Motor neuron (in vitro differentiated cells): Measurements from ENCODE around the gene SIN3B. TPM values are rescaled to one million over a fixed set of nuclear protein-coding genes. Genes with fewer than 3 reads are reported as not detected.
"Not testable (repeated sequence)": the region's sequence is repeated elsewhere in the genome, so short reads cannot be mapped to it uniquely, and the experiment has no call there.

Experiments
- ATAC-seq, 8 experiments: fragments of 200-7000 bp; cut with Tn5 transposase; replicated peaks in 6 of 8; 2 replicates each; pipeline ENCODE4 v1.8.0; 2021; ENCODE audit warnings: mild to moderate bottlenecking in 8 of 8, moderate library complexity in 8 of 8
- H3K27ac ChIP-seq, 2 donors: fragments of 250-450 bp; sonication (Bioruptor Pico); 2 replicates each; pipeline ENCODE4 v1.9.0; 2021; ENCODE audit warnings: antibody characterized with exemption in 2 of 2, mild to moderate bottlenecking in 2 of 2, moderate library complexity in 1 of 2
- H3K4me1 ChIP-seq, 2 donors: fragments of 250-450 bp; sonication (Bioruptor Pico); replicated peaks in 1 of 2; 2 replicates each; pipeline ENCODE4 v1.6.1; 2021; ENCODE audit warnings: antibody characterized with exemption in 2 of 2, mild to moderate bottlenecking in 2 of 2, moderate library complexity in 1 of 2
- H3K4me3 ChIP-seq, 5 donors: fragments of 250-450 bp; sonication (Bioruptor Pico); 2 replicates each; pipeline ENCODE4 v1.9.0; 2021; ENCODE audit warnings: antibody characterized with exemption in 5 of 5, mild to moderate bottlenecking in 5 of 5, moderate library complexity in 4 of 5
- WGBS, 10 experiments: fragments of 450-650 bp; shearing (Covaris generic); methylation state at CpG; one replicate each; pipeline ENCODE4 v1.0.0; 2022; 5-methylcytosine and 5-hydroxymethylcytosine counted together
- in situ Hi-C, 9 experiments: fragments of 400-800 bp; cut with MboI; loops; one replicate each; pipeline ENCODE4 v1.15.0; 2021; ENCODE audit warnings: low sequenced_read_pairs in 9 of 9, low pct_unique_long_range_greater_than_20kb in 2 of 9; ENCODE audit not compliant: unreplicated experiment in 9 of 9
- total RNA-seq, 8 experiments: library from RNA; unstranded; fragments of 300-600 nt; gene quantifications; 2 replicates each; pipeline versions ENCODE4 v1.2.3 to v1.2.4, GENCODE V29; 2022

The SIN3B gene
- total RNA-seq, 8 experiments from 2014 or later = 23.3 to 59.3 (median 30.5) TPM

GRCh38 chr19:16860118-16860517 lies 30.9 kb downstream of the SIN3B start:
- in situ Hi-C loops = no loop called here
- no peak overlapping the region for H3K4me3 ChIP-seq
- H3K27ac ChIP-seq = no peak overlapping the region
- ATAC-seq = peak in 2 of 8 experiments; percentile 53 to 80
- WGBS, 10 experiments = 70 to 100% (median 98%) methylated on average over 1 to 7 of the region's 20 CpGs; no CpG with 5 or more reads in 2 of the 10 experiments
- H3K4me1 ChIP-seq = no peaks in the 10 kb centered on the region

- no peak for ATAC-seq
- H3K4me3 ChIP-seq = no peak overlapping the region
- WGBS, 10 experiments = 67 to 100% (median 100%) methylated on average over 1 to 2 of the region's 3 CpGs; no CpG with 5 or more reads in 4 of the 10 experiments
- in situ Hi-C loops = no loop called here
- H3K4me1 ChIP-seq = no peaks in the 10 kb centered on the region
- H3K27ac ChIP-seq = no peak overlapping the region
Observed at GRCh38 chr19:16861011-16861410, 31.8 kb downstream of the SIN3B start.

GRCh38 chr19:16861834-16862233 lies 32.6 kb downstream of the SIN3B start:
- ATAC-seq = peak in 2 of 8 experiments; percentile 51 to 82
- Histone ChIP-seq H3K27ac (no peak overlapping the region), H3K4me3 (no peak overlapping the region), H3K4me1 (no peaks in the 10 kb centered on the region)
- 60 to 100% (median 100%) methylated on average over 1 to 4 of the region's 5 CpGs; no CpG with 5 or more reads in 3 of the 10 experiments for WGBS, 10 experiments
- in situ Hi-C loops = no loop called here

- Histone ChIP-seq H3K4me1 (no peaks in the 10 kb centered on the region), H3K27ac (no peak overlapping the region), H3K4me3 (no peak overlapping the region)
- no peak for ATAC-seq
- in situ Hi-C loops = no loop called here
- 73 to 100% (median 96%) methylated on average over 1 to 9 of the region's 10 CpGs for WGBS, 10 experiments
Observed at GRCh38 chr19:16862826-16863415, 33.7 kb downstream of the SIN3B start.

- Histone ChIP-seq H3K4me1 (no peaks in the 10 kb centered on the region), H3K27ac (no peak overlapping the region), H3K4me3 (no peak overlapping the region)
- in situ Hi-C loops = no loop called here
- WGBS, 10 experiments = 85 to 92% methylated on average over 2 to 8 of the region's 10 CpGs; no CpG with 5 or more reads in 8 of the 10 experiments
- peak in 1 of 8 experiments; percentile 42 for ATAC-seq
Observed at GRCh38 chr19:16867211-16867610, 38.0 kb downstream of the SIN3B start.

GRCh38 chr19:16868423-16869130 lies 39.4 kb downstream of the SIN3B start:
- in situ Hi-C loops = no loop called here
- Histone ChIP-seq H3K27ac (no peak overlapping the region), H3K4me1 (no peaks in the 10 kb centered on the region), H3K4me3 (no peak overlapping the region)
- ATAC-seq = peak in 2 of 8 experiments; percentile 5 to 20
- WGBS, 10 experiments = 80 to 100% (median 98%) methylated on average over 1 to 5 of the region's 20 CpGs; no CpG with 5 or more reads in 4 of the 10 experiments

- 70 to 100% (median 94%) methylated on average over 2 to 15 of the region's 30 CpGs; no CpG with 5 or more reads in 5 of the 10 experiments for WGBS, 10 experiments
- in situ Hi-C loops = no loop called here
- Histone ChIP-seq H3K27ac (no peak overlapping the region), H3K4me1 (no peaks in the 10 kb centered on the region), H3K4me3 (no peak overlapping the region)
- peak in 3 of 8 experiments; percentile 3 to 26 (median 4) for ATAC-seq
Observed at GRCh38 chr19:16869331-16869972, 40.3 kb downstream of the SIN3B start.

- Histone ChIP-seq H3K4me3 (no peak overlapping the region), H3K27ac (no peak overlapping the region), H3K4me1 (no peaks in the 10 kb centered on the region)
- in situ Hi-C loops = no loop called here
- no peak for ATAC-seq
- 40 to 100% (median 83%) methylated on average over 1 to 7 of the region's 7 CpGs; no CpG with 5 or more reads in 1 of the 10 experiments for WGBS, 10 experiments
Observed at GRCh38 chr19:16871871-16872270, 42.7 kb downstream of the SIN3B start.

- no peaks in the 10 kb centered on the region for H3K4me1 ChIP-seq
- 88 to 100% (median 97%) methylated on average over 1 to 10 of the region's 21 CpGs; no CpG with 5 or more reads in 7 of the 10 experiments for WGBS, 10 experiments
Observed at GRCh38 chr19:16872728-16873127, 43.5 kb downstream of the SIN3B start.

GRCh38 chr19:16873594-16873993 lies 44.4 kb downstream of the SIN3B start:
- no peak overlapping the region for H3K27ac ChIP-seq
- in situ Hi-C loops = no loop called here
- H3K4me1 ChIP-seq = no peaks in the 10 kb centered on the region
- ATAC-seq = peak in 3 of 8 experiments; percentile 41 to 84 (median 68)
- 83 to 100% (median 94%) methylated on average over 1 to 3 of the region's 3 CpGs; no CpG with 5 or more reads in 5 of the 10 experiments for WGBS, 10 experiments
- no peak overlapping the region for H3K4me3 ChIP-seq

More at GRCh38 chr19:16872728-16873127, 43.5 kb downstream of the SIN3B start:
- no peak for ATAC-seq
- in situ Hi-C loops = no loop called here
- Histone ChIP-seq H3K27ac (no peak overlapping the region), H3K4me3 (no peak overlapping the region)

GRCh38 chr19:16874250-16874977 lies 45.2 kb downstream of the SIN3B start:
- 89 to 100% (median 100%) methylated on average over 1 of the region's 1 CpG; no CpG with 5 or more reads in 7 of the 10 experiments for WGBS, 10 experiments
- ATAC-seq = peak in 2 of 8 experiments; percentile 39 to 41
- H3K4me1 ChIP-seq = no peaks in the 10 kb centered on the region
- in situ Hi-C loops = no loop called here
- no peak overlapping the region for H3K4me3 ChIP-seq
- H3K27ac ChIP-seq = peak overlapping the region in 1 of 2 donors; percentile 26

- H3K4me3 ChIP-seq, ATAC-seq, in situ Hi-C loops, H3K4me1 ChIP-seq, H3K27ac ChIP-seq: not testable (repeated sequence)
Observed at GRCh38 chr19:16874978-16875299, 45.7 kb downstream of the SIN3B start.
